Measurements from ENCODE around the gene LYRM2.

DNA sequence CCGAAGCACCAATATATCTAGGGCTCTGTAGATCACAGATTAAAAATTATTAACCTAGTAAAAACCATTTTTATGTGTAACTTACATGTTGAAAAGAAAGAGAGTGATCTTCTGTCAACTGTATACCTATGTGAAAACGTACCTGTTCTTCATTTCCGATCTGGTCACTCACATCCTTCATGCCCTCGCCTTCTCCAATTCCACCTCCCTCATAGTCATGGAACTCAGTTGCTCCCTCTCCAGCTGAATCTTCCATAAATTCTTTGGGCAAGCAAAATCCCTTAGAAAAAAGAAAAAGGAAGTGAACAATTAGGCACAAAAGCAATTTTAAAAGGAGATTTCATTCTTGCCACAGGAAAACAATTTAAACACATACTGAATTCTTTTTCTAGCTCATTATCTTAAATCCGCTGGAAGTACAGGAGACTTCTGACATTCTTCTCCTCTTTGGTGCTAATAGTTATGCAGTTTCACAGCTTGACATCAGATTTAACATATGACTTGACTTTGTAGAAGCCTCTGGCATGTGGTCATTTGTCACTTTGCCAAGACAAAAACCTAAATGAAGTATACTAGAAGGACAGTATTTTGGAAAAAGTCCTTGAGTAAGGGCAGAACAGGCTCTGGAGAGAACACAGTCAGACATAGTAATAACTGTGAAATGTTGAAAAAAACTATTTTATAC is 29.5 kb upstream of the LYRM2 start:
- TF ChIP-seq, protein P1, sequence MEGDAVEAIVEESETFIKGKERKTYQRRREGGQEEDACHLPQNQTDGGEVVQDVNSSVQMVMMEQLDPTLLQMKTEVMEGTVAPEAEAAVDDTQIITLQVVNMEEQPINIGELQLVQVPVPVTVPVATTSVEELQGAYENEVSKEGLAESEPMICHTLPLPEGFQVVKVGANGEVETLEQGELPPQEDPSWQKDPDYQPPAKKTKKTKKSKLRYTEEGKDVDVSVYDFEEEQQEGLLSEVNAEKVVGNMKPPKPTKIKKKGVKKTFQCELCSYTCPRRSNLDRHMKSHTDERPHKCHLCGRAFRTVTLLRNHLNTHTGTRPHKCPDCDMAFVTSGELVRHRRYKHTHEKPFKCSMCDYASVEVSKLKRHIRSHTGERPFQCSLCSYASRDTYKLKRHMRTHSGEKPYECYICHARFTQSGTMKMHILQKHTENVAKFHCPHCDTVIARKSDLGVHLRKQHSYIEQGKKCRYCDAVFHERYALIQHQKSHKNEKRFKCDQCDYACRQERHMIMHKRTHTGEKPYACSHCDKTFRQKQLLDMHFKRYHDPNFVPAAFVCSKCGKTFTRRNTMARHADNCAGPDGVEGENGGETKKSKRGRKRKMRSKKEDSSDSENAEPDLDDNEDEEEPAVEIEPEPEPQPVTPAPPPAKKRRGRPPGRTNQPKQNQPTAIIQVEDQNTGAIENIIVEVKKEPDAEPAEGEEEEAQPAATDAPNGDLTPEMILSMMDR (IDR thresholded peaks at IDR 0.05; ENCODE audit: insufficient read depth, low read length, poor library complexity, severe bottlenecking): no peak
- no peak for TF ChIP-seq EZH2phosphoT487 (conservative IDR thresholded peaks at IDR 0.05; ENCODE audit: low read length)

Data from SU-DHL-6 (cell line).